Central memory CD8-positive, alpha-beta T cell (primary cell): ENCODE measurements around the gene FMNL2.

Experiments
- ATAC-seq: fragments of 150-1000 bp; cut with Tn5 transposase; replicated peaks from 2 replicates; pipeline ENCODE4 v1.10.0; 2022; ENCODE audit warnings: mild to moderate bottlenecking, moderate FRiP score, moderate number of reproducible peaks; ENCODE audit not compliant: poor library complexity, severe bottlenecking; ENCODE audit errors: extremely low read depth
- DNase-seq, 2 donors: peaks; one replicate each; pipeline ENCODE4 v3.0.0; 2021; ENCODE audit warnings: low spot score in 2 of 2
- H3K27ac Mint-ChIP-seq: one replicate; pipeline ENCODE4 v1.8.0; 2022; ENCODE audit warnings: low read depth, mild to moderate bottlenecking, moderate library complexity, mixed read lengths
- H3K27me3 Mint-ChIP-seq: one replicate; pipeline ENCODE4 v1.8.0; 2022; ENCODE audit warnings: mixed read lengths
- H3K36me3 Mint-ChIP-seq: one replicate; pipeline ENCODE4 v1.8.0; 2022; ENCODE audit warnings: mild to moderate bottlenecking, moderate library complexity, mixed read lengths; ENCODE audit not compliant: insufficient read depth
- H3K4me1 Mint-ChIP-seq: one replicate; pipeline ENCODE4 v1.8.0; 2022; ENCODE audit warnings: mixed read lengths
- H3K4me3 Mint-ChIP-seq: one replicate; pipeline ENCODE4 v1.8.0; 2022; ENCODE audit warnings: mild to moderate bottlenecking, moderate library complexity, mixed read lengths
- H3K9me3 Mint-ChIP-seq: one replicate; pipeline ENCODE4 v1.8.0; 2022; ENCODE audit warnings: mixed read lengths

The FMNL2 gene

DNA sequence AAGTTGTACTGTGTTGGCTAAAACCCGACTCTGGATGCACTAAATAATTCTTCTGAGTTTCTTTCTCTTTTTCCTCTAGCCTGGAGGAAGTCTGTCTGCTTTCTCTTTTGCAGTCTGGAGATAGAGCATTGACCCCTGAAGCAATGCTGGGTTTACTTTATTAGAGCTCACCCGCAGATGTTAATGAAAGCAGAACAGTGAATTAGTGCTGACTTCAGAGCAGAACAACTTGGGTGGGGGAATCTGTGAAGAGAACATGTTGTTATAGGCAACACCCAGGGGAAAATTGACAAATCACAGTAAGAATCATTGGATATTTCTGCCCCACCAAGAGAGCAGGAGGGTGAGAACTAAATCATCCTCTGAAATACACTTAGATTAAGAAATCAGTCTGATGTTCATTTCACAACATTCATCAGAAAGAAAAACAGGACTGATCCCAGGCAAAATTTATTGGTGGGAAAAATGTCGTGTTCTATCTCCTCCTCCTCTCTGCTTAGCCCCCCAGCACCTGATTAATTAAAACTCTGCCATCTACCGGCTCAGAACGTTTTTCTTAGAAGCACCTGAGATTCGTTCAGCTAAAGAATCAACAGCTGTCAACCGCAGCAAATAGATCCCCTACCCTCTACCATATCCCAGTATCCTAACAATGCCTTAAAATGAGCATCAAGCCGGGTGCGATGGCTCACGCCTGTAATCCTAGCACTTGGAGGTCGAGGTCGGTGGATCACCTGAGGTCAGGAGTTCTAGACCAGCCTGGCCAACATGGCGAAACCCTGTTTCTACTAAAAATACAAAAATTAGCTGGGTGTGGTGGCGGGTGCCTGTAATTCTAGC, 165.1 kb downstream of the FMNL2 start:
- no peak for ATAC-seq
- no peak overlapping the region for H3K27ac Mint-ChIP-seq
- H3K4me1 Mint-ChIP-seq: no peaks in the 10 kb centered on the region
- H3K9me3 Mint-ChIP-seq: no peaks in the 10 kb centered on the region
- H3K36me3 Mint-ChIP-seq: no peaks in the 10 kb centered on the region
- no peak overlapping the region for H3K4me3 Mint-ChIP-seq
- peaks cover 52% of the 10 kb centered on the region for H3K27me3 Mint-ChIP-seq
- DNase-seq: no peak

DNA sequence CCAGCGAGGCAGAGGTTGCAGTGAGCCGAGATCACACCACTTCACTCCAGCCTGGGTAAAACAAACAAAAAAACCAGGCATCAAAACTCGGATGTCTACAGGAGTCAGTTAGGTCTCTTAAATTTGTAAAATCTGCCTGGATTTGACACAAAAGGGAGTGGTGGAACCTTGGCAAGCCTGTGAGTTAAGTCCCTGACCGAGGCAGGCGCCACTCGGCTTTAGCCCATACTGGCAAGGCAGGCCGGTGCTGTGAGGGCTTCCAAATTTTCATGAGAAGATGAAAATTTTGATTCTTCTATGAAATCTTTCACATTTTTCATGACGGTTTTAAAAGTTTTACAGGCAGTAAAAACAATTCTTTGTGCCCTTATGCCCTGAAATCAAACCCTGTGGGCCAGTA, 165.8 kb downstream of the FMNL2 start:
- Mint-ChIP-seq H3K27ac (no peak overlapping the region), H3K4me1 (no peaks in the 10 kb centered on the region), H3K36me3 (no peaks in the 10 kb centered on the region), H3K9me3 (no peaks in the 10 kb centered on the region), H3K27me3 (peaks cover 52% of the 10 kb centered on the region), H3K4me3 (no peak overlapping the region)
- DNase-seq (no peak), ATAC-seq (no peak)

DNA sequence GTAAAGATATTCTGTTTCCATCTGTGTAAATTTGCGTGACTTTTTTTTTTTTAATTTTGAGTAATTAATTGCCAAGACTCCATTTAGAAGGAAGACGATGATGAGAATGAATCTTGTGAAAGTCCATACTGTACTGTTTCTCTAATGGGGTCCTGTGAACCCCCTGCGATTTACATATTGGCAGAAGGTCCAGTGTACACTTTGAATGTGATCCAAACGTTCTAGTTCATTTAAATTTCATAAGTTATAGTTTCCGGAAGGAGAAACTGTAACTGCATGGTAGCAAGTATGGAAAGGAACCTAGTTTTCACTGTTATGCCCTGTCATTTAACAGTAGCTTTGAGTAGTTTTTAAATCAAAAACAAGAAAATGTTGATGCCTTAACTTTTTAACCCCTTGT, 166.7 kb downstream of the FMNL2 start:
- Mint-ChIP-seq H3K36me3 (no peaks in the 10 kb centered on the region), H3K27me3 (peaks cover 47% of the 10 kb centered on the region)

DNA sequence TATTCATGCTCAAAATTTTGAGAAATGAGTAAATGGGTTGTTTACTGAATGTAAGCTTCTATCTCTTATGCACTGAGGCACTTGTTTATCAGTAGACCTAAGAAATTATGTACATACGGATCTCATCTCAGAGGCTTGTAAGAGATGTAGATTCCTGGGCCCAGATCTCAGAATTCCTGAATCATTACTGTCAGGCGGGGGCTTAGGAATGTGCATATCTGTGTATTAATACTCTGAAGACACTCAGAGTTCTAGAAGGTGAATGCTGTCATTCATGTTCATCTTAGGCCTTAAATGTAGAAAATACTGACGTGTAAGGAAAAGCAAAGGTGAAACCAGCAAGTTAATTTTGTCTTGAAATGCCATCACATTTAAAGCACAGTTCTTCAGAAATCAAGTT, 169.6 kb downstream of the FMNL2 start:
- Mint-ChIP-seq H3K27me3 (peaks cover 20% of the 10 kb centered on the region), H3K27ac (no peak overlapping the region)
- no peak for ATAC-seq

More for the DNA sequence above, 166.7 kb downstream of the FMNL2 start:
- H3K27ac Mint-ChIP-seq: no peak overlapping the region
- no peaks in the 10 kb centered on the region for H3K9me3 Mint-ChIP-seq
- DNase-seq (no peak), ATAC-seq (no peak)
- H3K4me1 Mint-ChIP-seq: no peaks in the 10 kb centered on the region
- H3K4me3 Mint-ChIP-seq: no peak overlapping the region

GRCh38 chr2:152505495-152505906, 170.5 kb downstream of the FMNL2 start:
- no peak for DNase-seq
- ATAC-seq: no peak
- Mint-ChIP-seq H3K36me3 (no peaks in the 10 kb centered on the region), H3K9me3 (no peaks in the 10 kb centered on the region), H3K4me3 (no peak overlapping the region), H3K4me1 (no peaks in the 10 kb centered on the region), H3K27ac (no peak overlapping the region), H3K27me3 (peaks cover 20% of the 10 kb centered on the region)

More for the DNA sequence above, 169.6 kb downstream of the FMNL2 start:
- no peak for DNase-seq
- Mint-ChIP-seq H3K4me1 (no peaks in the 10 kb centered on the region), H3K9me3 (no peaks in the 10 kb centered on the region), H3K36me3 (no peaks in the 10 kb centered on the region), H3K4me3 (no peak overlapping the region)

- no peak for DNase-seq
- Mint-ChIP-seq H3K27me3 (peaks cover 28% of the 10 kb centered on the region), H3K27ac (no peak overlapping the region), H3K4me1 (no peaks in the 10 kb centered on the region), H3K9me3 (no peaks in the 10 kb centered on the region), H3K36me3 (no peaks in the 10 kb centered on the region), H3K4me3 (no peak overlapping the region)
- ATAC-seq: no peak
Measured at GRCh38 chr2:152506843-152507242, 171.9 kb downstream of the FMNL2 start.

GRCh38 chr2:152507907-152508306, 172.9 kb downstream of the FMNL2 start:
- H3K9me3 Mint-ChIP-seq: no peaks in the 10 kb centered on the region
- H3K4me1 Mint-ChIP-seq: no peaks in the 10 kb centered on the region
- no peak overlapping the region for H3K4me3 Mint-ChIP-seq
- ATAC-seq (no peak), DNase-seq (no peak)
- no peak overlapping the region for H3K27ac Mint-ChIP-seq
- H3K36me3 Mint-ChIP-seq: no peaks in the 10 kb centered on the region
- peaks cover 29% of the 10 kb centered on the region for H3K27me3 Mint-ChIP-seq

DNA sequence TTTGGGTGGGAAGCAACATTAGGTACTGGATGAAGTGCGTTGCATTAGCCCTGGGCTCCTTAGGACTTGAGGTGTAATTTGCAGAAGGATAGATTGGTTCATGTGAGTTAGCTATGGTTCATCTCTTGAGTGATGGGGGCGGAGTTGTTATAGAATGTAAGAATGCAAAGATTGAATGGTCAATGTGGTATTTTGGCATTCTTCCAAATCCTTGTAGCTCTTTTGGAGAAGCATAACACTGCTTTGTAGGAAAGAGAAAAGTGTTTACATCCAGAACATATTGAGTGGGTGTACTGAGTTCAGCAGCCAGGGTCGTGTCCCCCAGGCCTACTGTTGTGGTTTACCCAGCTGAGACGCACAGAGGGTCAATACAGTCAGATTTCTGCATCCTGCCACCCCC, 173.5 kb downstream of the FMNL2 start:
- Mint-ChIP-seq H3K4me1 (no peaks in the 10 kb centered on the region), H3K27ac (no peak overlapping the region), H3K4me3 (no peak overlapping the region), H3K9me3 (no peaks in the 10 kb centered on the region), H3K27me3 (peaks cover 29% of the 10 kb centered on the region), H3K36me3 (no peaks in the 10 kb centered on the region)
- ATAC-seq: no peak
- DNase-seq: no peak

DNA sequence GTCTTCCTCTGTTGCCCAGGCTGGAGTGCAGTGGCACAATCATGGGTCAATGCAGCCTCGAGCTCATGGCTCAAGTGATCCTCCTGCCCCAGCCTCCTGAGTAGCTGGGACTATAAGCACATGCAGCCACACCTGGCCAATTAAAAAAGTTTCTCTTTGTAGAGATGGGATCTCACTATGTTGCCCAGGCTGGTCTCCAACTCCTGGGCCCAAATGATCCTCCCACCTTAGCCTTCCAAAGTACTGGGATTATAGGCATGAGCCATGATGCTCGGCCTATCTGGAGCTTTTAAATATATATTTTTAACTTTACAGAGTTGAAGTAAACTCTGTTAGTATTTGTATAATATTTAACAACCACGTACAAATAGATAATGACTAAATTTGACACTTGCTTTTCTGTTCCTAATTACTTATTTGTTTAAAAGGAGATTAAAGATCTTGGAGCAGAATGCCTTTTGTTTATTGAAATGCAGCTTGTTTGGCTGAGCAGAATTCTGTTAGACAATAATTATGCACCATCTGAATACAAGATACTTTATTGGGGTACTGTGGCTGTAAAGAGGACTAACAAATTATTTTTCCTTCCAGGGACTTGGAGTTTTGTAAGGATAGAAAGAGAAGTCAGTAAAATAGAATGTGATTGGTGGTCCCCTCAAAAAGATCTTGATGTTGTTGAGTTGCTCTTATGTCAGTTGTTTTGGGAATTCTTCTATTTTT, 175.0 kb downstream of the FMNL2 start:
- no peak for ATAC-seq
- no peak for DNase-seq
- no peaks in the 10 kb centered on the region for H3K9me3 Mint-ChIP-seq
- H3K4me3 Mint-ChIP-seq: no peak overlapping the region
- H3K27ac Mint-ChIP-seq: no peak overlapping the region
- H3K27me3 Mint-ChIP-seq: peaks cover 30% of the 10 kb centered on the region
- H3K36me3 Mint-ChIP-seq: no peaks in the 10 kb centered on the region
- no peaks in the 10 kb centered on the region for H3K4me1 Mint-ChIP-seq

DNA sequence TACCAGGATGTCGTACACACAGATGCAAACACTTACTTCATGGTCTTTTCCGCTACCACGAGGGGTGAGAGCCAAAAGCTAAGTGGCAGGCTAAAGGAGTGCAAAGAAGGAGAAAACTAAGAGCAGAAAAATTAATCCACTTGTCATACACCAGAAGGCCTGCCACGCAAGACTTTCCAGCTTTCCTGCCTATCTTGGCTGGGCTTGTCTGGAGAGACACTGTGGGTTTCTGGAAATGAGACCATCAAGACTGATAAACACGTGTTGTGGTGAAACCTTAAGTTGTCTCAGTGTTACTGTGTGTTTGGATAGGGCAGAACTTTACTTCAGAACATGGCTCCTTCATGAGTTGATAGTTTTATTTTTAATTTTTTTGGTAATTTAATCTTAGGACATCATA, 175.6 kb downstream of the FMNL2 start:
- H3K9me3 Mint-ChIP-seq: no peaks in the 10 kb centered on the region
- no peak for ATAC-seq
- DNase-seq: no peak
- no peak overlapping the region for H3K4me3 Mint-ChIP-seq
- H3K36me3 Mint-ChIP-seq: no peaks in the 10 kb centered on the region
- H3K27me3 Mint-ChIP-seq: peaks cover 30% of the 10 kb centered on the region
- no peaks in the 10 kb centered on the region for H3K4me1 Mint-ChIP-seq
- no peak overlapping the region for H3K27ac Mint-ChIP-seq

- Mint-ChIP-seq H3K27ac (no peak overlapping the region), H3K4me1 (no peaks in the 10 kb centered on the region), H3K27me3 (peaks cover 31% of the 10 kb centered on the region), H3K4me3 (no peak overlapping the region), H3K9me3 (no peaks in the 10 kb centered on the region), H3K36me3 (no peaks in the 10 kb centered on the region)
- ATAC-seq: no peak
- no peak for DNase-seq
Measured at GRCh38 chr2:152511981-152512380, 177.0 kb downstream of the FMNL2 start.

DNA sequence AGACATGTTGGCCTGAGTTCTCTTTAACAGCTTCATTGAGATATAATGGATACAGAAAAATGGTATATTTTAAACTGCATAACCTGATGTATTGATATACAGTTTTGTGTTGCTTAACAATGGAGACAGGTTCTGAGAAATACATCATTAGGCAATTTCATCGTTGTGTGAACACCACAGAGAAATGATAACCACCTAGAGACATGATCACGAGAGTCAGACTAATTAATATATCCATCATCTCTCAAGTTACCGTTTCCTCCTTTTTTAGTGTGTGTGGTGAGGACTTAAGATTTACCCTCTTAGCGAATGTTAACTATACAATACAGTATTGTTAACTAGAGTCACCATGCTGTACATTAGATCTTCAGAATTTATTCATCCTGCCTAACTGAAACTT, 178.1 kb downstream of the FMNL2 start:
- H3K27ac Mint-ChIP-seq: no peak overlapping the region
- no peaks in the 10 kb centered on the region for H3K4me1 Mint-ChIP-seq
- no peak for ATAC-seq
- H3K9me3 Mint-ChIP-seq: no peaks in the 10 kb centered on the region
- H3K27me3 Mint-ChIP-seq: peaks cover 37% of the 10 kb centered on the region
- DNase-seq: no peak
- H3K4me3 Mint-ChIP-seq: no peak overlapping the region
- no peaks in the 10 kb centered on the region for H3K36me3 Mint-ChIP-seq

DNA sequence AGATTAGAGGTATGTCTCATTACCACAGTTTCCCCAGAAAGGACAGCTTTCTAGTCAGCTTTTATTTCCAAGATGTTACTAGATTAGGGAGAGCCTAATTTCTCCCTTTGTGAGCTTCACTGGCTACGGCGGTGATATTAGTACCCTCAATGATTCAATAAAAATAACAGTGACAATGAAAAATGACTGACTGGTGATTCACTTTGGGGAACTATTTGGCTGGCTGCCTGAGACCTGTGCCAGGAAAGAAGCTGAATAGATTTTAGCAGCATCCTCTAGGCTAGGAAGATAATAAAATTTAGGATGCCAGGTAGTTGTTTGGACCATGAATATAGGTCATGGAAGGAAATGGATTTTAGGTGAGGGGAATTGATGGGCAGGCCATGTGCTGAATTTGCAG, 178.7 kb downstream of the FMNL2 start:
- no peaks in the 10 kb centered on the region for H3K9me3 Mint-ChIP-seq
- no peaks in the 10 kb centered on the region for H3K36me3 Mint-ChIP-seq
- ATAC-seq (no peak), DNase-seq (no peak)
- no peak overlapping the region for H3K27ac Mint-ChIP-seq
- H3K4me1 Mint-ChIP-seq: no peaks in the 10 kb centered on the region
- no peak overlapping the region for H3K4me3 Mint-ChIP-seq
- H3K27me3 Mint-ChIP-seq: peaks cover 41% of the 10 kb centered on the region
